GM23338 (cell line): ENCODE measurements around the gene NTNG1. TPM values are rescaled to one million over a fixed set of nuclear protein-coding genes. Genes with fewer than 3 reads are reported as not detected.

ENCODE experiments used
- ATAC-seq: fragments of 200-7000 bp; cut with Tn5 transposase; 3 replicates; pipeline ENCODE4 v1.9.1; 2020
- DNase-seq: peaks from one replicate; pipeline ENCODE4 v3.0.0-alpha.2; 2015; ENCODE audit warnings: low spot score
- H2AFZ ChIP-seq: fragments of 200-600 bp; sonication (generic); 2 replicates; pipeline ENCODE4 v1.8.0; 2016; ENCODE audit warnings: antibody characterized with exemption, mild to moderate bottlenecking, moderate library complexity
- H3F3A ChIP-seq: fragments of 200-600 bp; sonication (generic); replicated peaks from 2 replicates; pipeline ENCODE4 v1.8.0; 2017; ENCODE audit warnings: antibody characterized with exemption, mixed run types, low read depth
- H3K27ac ChIP-seq: fragments of 200-600 bp; sonication (generic); 2 replicates; pipeline ENCODE4 v1.6.1; 2016; ENCODE audit warnings: low read depth
- H3K27me3 ChIP-seq: fragments of 200-600 bp; sonication (generic); 2 replicates; pipeline ENCODE4 v1.8.0; 2016; ENCODE audit warnings: mild to moderate bottlenecking, mixed run types, moderate library complexity; ENCODE audit not compliant: insufficient read depth
- H3K36me3 ChIP-seq: fragments of 200-600 bp; sonication (generic); 2 replicates; pipeline ENCODE4 v1.8.0; 2016; ENCODE audit warnings: mild to moderate bottlenecking; ENCODE audit not compliant: insufficient read depth
- H3K4me1 ChIP-seq: fragments of 200-600 bp; sonication (generic); 2 replicates; pipeline ENCODE4 v1.8.0; 2016; ENCODE audit warnings: mild to moderate bottlenecking, moderate library complexity; ENCODE audit not compliant: insufficient read depth
- H3K4me2 ChIP-seq: fragments of 200-600 bp; sonication (generic); 2 replicates; pipeline ENCODE4 v1.7.1; 2017; ENCODE audit warnings: mixed run types
- H3K4me3 ChIP-seq: fragments of 200-600 bp; sonication (generic); 2 replicates; pipeline ENCODE4 v1.6.1; 2016; ENCODE audit warnings: mixed run types
- H3K79me2 ChIP-seq: fragments of 200-600 bp; sonication (generic); replicated peaks from 2 replicates; pipeline ENCODE4 v1.8.0; 2017; ENCODE audit warnings: mild to moderate bottlenecking; ENCODE audit not compliant: insufficient read depth
- H3K9me2 ChIP-seq: fragments of 200-600 bp; sonication (generic); 2 replicates; pipeline ENCODE4 v1.8.0; 2017; ENCODE audit not compliant: insufficient read depth
- H4K20me1 ChIP-seq: fragments of 200-600 bp; sonication (generic); replicated peaks from 2 replicates; pipeline ENCODE4 v1.8.0; 2017; ENCODE audit warnings: mild to moderate bottlenecking; ENCODE audit not compliant: insufficient read depth
- H3K27ac Mint-ChIP-seq: 2 replicates; pipeline ENCODE4 v1.8.0; 2020; ENCODE audit warnings: inconsistent platforms, mild to moderate bottlenecking, moderate library complexity, mixed read lengths
- H3K27me3 Mint-ChIP-seq: 3 replicates; pipeline ENCODE4 v1.8.0; 2022; ENCODE audit warnings: low read depth, mild to moderate bottlenecking, moderate library complexity, mixed read lengths, inconsistent platforms; ENCODE audit not compliant: insufficient read depth, poor library complexity
- H3K36me3 Mint-ChIP-seq: 3 replicates; pipeline ENCODE4 v1.8.0; 2021; ENCODE audit warnings: low read depth, mild to moderate bottlenecking, inconsistent platforms, moderate library complexity, mixed read lengths
- H3K4me1 Mint-ChIP-seq: 3 replicates; pipeline ENCODE4 v1.8.0; 2020; ENCODE audit warnings: mild to moderate bottlenecking, inconsistent platforms, mixed read lengths
- H3K4me3 Mint-ChIP-seq: 3 replicates; pipeline ENCODE4 v1.8.0; 2021; ENCODE audit warnings: moderate library complexity, mild to moderate bottlenecking, inconsistent platforms, mixed read lengths
- H3K9me3 Mint-ChIP-seq: 3 replicates; pipeline ENCODE4 v1.8.0; 2020; ENCODE audit warnings: moderate library complexity, mild to moderate bottlenecking, inconsistent platforms, mixed read lengths
- CREB1 ChIP-seq: fragments of 250-450 bp; sonication (Bioruptor Pico); IDR thresholded peaks from 2 replicates; pipeline ENCODE4 v1.5.0; 2020; ENCODE audit warnings: low read depth, mild to moderate bottlenecking, moderate library complexity
- EZH2 ChIP-seq: fragments of 200-600 bp; sonication (generic); IDR thresholded peaks from one replicate; pipeline ENCODE4 v1.8.0; 2017; ENCODE audit warnings: antibody characterized with exemption, mild to moderate bottlenecking, low read depth; ENCODE audit not compliant: unreplicated experiment
- EZH2phosphoT487 ChIP-seq: fragments of 200-600 bp; sonication (generic); IDR thresholded peaks from one replicate; pipeline ENCODE4 v1.8.1; 2018; ENCODE audit warnings: antibody characterized with exemption; ENCODE audit not compliant: unreplicated experiment
- NANOG ChIP-seq: IDR thresholded peaks from 2 replicates; pipeline ENCODE4 v1.6.1; 2016; ENCODE audit warnings: antibody characterized with exemption, borderline replicate concordance
- POLR2AphosphoS5 ChIP-seq: IDR thresholded peaks from 2 replicates; pipeline ENCODE4 v1.6.1; 2016; ENCODE audit warnings: antibody characterized with exemption, low read depth
- ZNF114 ChIP-seq: fragments of 250-450 bp; sonication (Bioruptor Pico); IDR thresholded peaks from 2 replicates; pipeline ENCODE4 v1.5.0; 2020; ENCODE audit warnings: mild to moderate bottlenecking, moderate library complexity
- ZNF331 ChIP-seq: fragments of 250-450 bp; sonication (Bioruptor Pico); IDR thresholded peaks from 2 replicates; pipeline ENCODE4 v1.5.0; 2020; ENCODE audit warnings: low read depth, mild to moderate bottlenecking, moderate library complexity
- polyA plus RNA-seq: library from polyadenylated mRNA; unstranded; fragments of >200 nt; fragmentation: Nextera tagmentation; extraction: Ambion mirVana; gene quantifications from 2 replicates; pipeline ENCODE4 v1.2.1, GENCODE V29; 2016
- total RNA-seq: library from RNA; depleted of rRNA; stranded (reverse); fragments of >200 nt; shearing (Covaris generic); gene quantifications from 2 replicates; pipeline ENCODE4 v1.2.3, GENCODE V29; 2014
- TF ChIP-seq, protein P1 (sequence below), 2 experiments: fragments of 200-600 bp in 1 of 2; sonication (generic) in 1 of 2; conservative IDR thresholded peaks; 2 replicates each; pipeline versions ENCODE4 v1.5.1 to v1.6.1; 2016 to 2017; ENCODE audit warnings: antibody characterized with exemption in 2 of 2, low read depth in 2 of 2, mild to moderate bottlenecking in 2 of 2, moderate library complexity in 1 of 2
- TF ChIP-seq, protein P2 (sequence below): fragments of 250-450 bp; sonication (Bioruptor Pico); IDR thresholded peaks from 2 replicates; pipeline ENCODE4 v1.5.0; 2020; ENCODE audit warnings: mild to moderate bottlenecking, moderate library complexity

NTNG1 gene
- total and polyA plus RNA-seq, 2 experiments from 2014 or later: 7.2 to 10.3 TPM

DNA sequence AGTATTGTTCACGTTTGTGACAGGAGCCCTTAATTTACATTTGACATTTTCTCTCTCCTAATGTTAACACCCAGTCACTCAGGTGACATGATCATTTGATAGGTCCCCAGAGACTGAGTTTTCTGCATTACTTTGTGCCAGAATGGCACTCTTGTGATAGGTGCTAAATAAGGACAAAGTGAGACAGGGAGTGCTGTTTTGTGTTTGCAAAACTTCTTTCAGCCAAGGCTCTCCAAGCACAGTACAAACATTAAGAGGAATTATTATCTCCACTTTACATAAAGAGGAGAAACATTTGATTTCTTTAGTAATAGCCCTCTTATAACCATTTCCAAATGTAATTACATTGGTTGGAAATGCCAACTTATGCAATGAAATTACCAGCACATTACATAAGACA, 355.2 kb downstream of the NTNG1 start:
- Histone ChIP-seq H3K27ac (no peak overlapping the region), H3K4me2 (no peak overlapping the region), H3K27me3 (no peaks in the 10 kb centered on the region), H3K36me3 (no peaks in the 10 kb centered on the region), H3K79me2 (no peaks in the 10 kb centered on the region), H4K20me1 (no peaks in the 10 kb centered on the region), H3K4me3 (no peak overlapping the region), H2AFZ (no peak overlapping the region), H3K4me1 (no peaks in the 10 kb centered on the region), H3K9me2 (peaks cover 6% of the 10 kb centered on the region; the same call in 1 of the 2 replicates), H3F3A (no peaks in the 10 kb centered on the region)
- Mint-ChIP-seq H3K4me3 (no peak overlapping the region), H3K27me3 (no peaks in the 10 kb centered on the region), H3K4me1 (peaks cover 7% of the 10 kb centered on the region; the same call in 2 of the 3 replicates), H3K27ac (no peak overlapping the region), H3K9me3 (no peaks in the 10 kb centered on the region), H3K36me3 (no peaks in the 10 kb centered on the region)
- ATAC-seq (no peak), DNase-seq (no peak)
- TF ChIP-seq, protein P1, sequence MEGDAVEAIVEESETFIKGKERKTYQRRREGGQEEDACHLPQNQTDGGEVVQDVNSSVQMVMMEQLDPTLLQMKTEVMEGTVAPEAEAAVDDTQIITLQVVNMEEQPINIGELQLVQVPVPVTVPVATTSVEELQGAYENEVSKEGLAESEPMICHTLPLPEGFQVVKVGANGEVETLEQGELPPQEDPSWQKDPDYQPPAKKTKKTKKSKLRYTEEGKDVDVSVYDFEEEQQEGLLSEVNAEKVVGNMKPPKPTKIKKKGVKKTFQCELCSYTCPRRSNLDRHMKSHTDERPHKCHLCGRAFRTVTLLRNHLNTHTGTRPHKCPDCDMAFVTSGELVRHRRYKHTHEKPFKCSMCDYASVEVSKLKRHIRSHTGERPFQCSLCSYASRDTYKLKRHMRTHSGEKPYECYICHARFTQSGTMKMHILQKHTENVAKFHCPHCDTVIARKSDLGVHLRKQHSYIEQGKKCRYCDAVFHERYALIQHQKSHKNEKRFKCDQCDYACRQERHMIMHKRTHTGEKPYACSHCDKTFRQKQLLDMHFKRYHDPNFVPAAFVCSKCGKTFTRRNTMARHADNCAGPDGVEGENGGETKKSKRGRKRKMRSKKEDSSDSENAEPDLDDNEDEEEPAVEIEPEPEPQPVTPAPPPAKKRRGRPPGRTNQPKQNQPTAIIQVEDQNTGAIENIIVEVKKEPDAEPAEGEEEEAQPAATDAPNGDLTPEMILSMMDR (conservative IDR thresholded peaks at IDR 0.05; ENCODE audit: low read depth in 2 of 2): no peak
- TF ChIP-seq POLR2AphosphoS5: no peak
- TF ChIP-seq NANOG: no peak
- TF ChIP-seq CREB1: no peak
- no peak for TF ChIP-seq ZNF331 (CRISPR knock-in tag)
- no peak for TF ChIP-seq EZH2phosphoT487
- TF ChIP-seq ZNF114: no peak
- TF ChIP-seq EZH2: no peak
- TF ChIP-seq, protein P2, sequence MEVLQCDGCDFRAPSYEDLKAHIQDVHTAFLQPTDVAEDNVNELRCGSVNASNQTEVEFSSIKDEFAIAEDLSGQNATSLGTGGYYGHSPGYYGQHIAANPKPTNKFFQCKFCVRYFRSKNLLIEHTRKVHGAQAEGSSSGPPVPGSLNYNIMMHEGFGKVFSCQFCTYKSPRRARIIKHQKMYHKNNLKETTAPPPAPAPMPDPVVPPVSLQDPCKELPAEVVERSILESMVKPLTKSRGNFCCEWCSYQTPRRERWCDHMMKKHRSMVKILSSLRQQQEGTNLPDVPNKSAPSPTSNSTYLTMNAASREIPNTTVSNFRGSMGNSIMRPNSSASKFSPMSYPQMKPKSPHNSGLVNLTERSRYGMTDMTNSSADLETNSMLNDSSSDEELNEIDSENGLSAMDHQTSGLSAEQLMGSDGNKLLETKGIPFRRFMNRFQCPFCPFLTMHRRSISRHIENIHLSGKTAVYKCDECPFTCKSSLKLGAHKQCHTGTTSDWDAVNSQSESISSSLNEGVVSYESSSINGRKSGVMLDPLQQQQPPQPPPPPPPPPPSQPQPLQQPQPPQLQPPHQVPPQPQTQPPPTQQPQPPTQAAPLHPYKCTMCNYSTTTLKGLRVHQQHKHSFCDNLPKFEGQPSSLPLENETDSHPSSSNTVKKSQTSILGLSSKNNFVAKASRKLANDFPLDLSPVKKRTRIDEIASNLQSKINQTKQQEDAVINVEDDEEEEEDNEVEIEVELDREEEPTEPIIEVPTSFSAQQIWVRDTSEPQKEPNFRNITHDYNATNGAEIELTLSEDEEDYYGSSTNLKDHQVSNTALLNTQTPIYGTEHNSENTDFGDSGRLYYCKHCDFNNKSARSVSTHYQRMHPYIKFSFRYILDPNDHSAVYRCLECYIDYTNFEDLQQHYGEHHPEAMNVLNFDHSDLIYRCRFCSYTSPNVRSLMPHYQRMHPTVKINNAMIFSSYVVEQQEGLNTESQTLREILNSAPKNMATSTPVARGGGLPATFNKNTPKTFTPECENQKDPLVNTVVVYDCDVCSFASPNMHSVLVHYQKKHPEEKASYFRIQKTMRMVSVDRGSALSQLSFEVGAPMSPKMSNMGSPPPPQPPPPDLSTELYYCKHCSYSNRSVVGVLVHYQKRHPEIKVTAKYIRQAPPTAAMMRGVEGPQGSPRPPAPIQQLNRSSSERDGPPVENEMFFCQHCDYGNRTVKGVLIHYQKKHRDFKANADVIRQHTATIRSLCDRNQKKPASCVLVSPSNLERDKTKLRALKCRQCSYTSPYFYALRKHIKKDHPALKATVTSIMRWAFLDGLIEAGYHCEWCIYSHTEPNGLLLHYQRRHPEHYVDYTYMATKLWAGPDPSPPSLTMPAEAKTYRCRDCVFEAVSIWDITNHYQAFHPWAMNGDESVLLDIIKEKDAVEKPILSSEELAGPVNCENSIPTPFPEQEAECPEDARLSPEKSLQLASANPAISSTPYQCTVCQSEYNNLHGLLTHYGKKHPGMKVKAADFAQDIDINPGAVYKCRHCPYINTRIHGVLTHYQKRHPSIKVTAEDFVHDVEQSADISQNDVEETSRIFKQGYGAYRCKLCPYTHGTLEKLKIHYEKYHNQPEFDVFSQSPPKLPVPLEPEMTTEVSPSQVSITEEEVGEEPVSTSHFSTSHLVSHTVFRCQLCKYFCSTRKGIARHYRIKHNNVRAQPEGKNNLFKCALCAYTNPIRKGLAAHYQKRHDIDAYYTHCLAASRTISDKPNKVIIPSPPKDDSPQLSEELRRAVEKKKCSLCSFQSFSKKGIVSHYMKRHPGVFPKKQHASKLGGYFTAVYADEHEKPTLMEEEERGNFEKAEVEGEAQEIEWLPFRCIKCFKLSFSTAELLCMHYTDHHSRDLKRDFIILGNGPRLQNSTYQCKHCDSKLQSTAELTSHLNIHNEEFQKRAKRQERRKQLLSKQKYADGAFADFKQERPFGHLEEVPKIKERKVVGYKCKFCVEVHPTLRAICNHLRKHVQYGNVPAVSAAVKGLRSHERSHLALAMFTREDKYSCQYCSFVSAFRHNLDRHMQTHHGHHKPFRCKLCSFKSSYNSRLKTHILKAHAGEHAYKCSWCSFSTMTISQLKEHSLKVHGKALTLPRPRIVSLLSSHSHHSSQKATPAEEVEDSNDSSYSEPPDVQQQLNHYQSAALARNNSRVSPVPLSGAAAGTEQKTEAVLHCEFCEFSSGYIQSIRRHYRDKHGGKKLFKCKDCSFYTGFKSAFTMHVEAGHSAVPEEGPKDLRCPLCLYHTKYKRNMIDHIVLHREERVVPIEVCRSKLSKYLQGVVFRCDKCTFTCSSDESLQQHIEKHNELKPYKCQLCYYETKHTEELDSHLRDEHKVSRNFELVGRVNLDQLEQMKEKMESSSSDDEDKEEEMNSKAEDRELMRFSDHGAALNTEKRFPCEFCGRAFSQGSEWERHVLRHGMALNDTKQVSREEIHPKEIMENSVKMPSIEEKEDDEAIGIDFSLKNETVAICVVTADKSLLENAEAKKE: no peak
